Thymus (tissue), 11 donors: ENCODE results near the gene TRMT10C. TPM values are rescaled to one million over a fixed set of nuclear protein-coding genes. Genes with fewer than 3 reads are reported as not detected.

Experiments
- DNase-seq, 9 donors: peaks; one replicate each; pipeline ENCODE4 v3.0.0-alpha.2; 2013; ENCODE audit warnings: low spot score in 9 of 9, low read depth in 6 of 9, missing footprints in 1 of 9
- H3K27ac ChIP-seq, 2 donors: one replicate each; pipeline ENCODE4 v1.5.1; 2013; ENCODE audit warnings: control low read depth in 1 of 2, low read depth in 1 of 2, low read length in 1 of 2, mild to moderate bottlenecking in 1 of 2, moderate library complexity in 1 of 2
- H3K27me3 ChIP-seq, 2 donors: one replicate each; pipeline ENCODE4 v1.5.1; 2013; ENCODE audit warnings: low read length in 1 of 2; ENCODE audit not compliant: control insufficient read depth in 2 of 2, insufficient read depth in 1 of 2
- H3K36me3 ChIP-seq, 2 donors: one replicate each; pipeline ENCODE4 v1.5.1; 2013; ENCODE audit warnings: low read length in 1 of 2, mild to moderate bottlenecking in 1 of 2, moderate library complexity in 1 of 2; ENCODE audit not compliant: control insufficient read depth in 2 of 2, insufficient read depth in 2 of 2
- H3K4me1 ChIP-seq, 2 donors: one replicate each; pipeline ENCODE4 v1.5.1; 2013; ENCODE audit warnings: low read length in 2 of 2; ENCODE audit not compliant: control insufficient read depth in 2 of 2, insufficient read depth in 2 of 2
- H3K4me3 ChIP-seq, 2 donors: one replicate each; pipeline ENCODE4 v1.5.1; 2013; ENCODE audit warnings: low read length in 2 of 2, control low read depth in 1 of 2, mild to moderate bottlenecking in 1 of 2
- H3K9me3 ChIP-seq, 2 donors: one replicate each; pipeline ENCODE4 v1.5.1; 2013; ENCODE audit warnings: low read length in 1 of 2, mild to moderate bottlenecking in 1 of 2; ENCODE audit not compliant: control insufficient read depth in 2 of 2, insufficient read depth in 1 of 2
- WGBS: extraction: QIAGEN DNeasy Blood & Tissue Kit; methylation state at CpG from one replicate; pipeline ENCODE4 v1.1.7; 2013; 5-methylcytosine and 5-hydroxymethylcytosine counted together
- polyA plus RNA-seq: library from polyadenylated mRNA; stranded (reverse); fragments of 200-250 nt; gene quantifications from one replicate; pipeline ENCODE4 v1.2.3, GENCODE V29; 2013
- total RNA-seq: library from RNA; stranded (reverse); fragments of 120-200 nt; gene quantifications from one replicate; pipeline ENCODE4 v1.2.4, GENCODE V29; 2013
- donor health status: healthy.

The TRMT10C gene
- total and polyA plus RNA-seq, 2 donors: 28.7 to 28.9 TPM

DNA sequence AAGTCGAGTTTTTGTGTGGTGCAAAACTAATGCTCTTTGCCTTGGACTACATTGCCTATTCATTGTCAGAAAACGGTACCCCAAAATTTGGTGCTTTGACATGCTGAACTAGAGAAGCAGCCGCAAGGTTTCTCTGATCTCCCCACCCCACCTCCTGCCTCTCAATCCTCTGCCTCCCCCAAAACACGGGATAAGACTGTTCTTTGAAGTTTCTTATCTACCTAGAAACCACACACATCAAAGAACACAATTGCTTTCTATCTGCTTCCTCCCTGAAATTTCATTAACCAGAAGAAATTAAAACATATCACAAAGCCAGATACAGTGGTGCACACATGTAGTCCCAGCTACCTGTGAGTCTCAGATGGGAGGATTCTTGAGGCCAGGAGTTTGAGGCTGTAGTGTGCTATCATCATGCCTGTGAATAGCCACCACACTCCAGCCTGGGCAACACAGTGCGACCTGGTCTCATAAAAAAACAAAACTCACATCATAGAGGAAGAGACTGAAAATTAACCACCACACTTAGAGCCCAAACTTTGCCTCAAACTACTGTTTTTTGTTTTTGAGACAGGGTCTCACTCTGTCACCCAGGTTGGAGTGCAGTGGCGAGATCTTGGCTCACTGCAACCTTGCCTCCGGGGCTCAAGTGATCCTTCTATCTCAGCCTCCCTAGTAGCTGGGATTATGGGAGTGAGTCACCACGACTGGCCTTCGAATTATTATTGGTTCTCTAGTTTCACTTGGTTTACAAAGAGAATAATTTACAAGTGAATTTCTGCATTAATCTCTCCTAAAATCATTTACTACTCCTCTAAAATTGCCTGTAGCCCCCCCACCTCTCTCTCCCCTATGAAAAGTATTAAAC lies 9.6 kb downstream of the TRMT10C start:
- no peak overlapping the region for H3K4me3 ChIP-seq
- no peaks in the 10 kb centered on the region for H3K27me3 ChIP-seq
- 57% methylated on average over 9 of the region's 9 CpGs for WGBS
- no peak overlapping the region for H3K27ac ChIP-seq
- H3K36me3 ChIP-seq: peaks cover 4 to 13% of the 10 kb centered on the region in 2 donors
- H3K9me3 ChIP-seq: no peaks in the 10 kb centered on the region
- H3K4me1 ChIP-seq: peaks cover 8 to 12% of the 10 kb centered on the region in 2 donors
- DNase-seq: peak in 6 of 9 donors; percentile 4 to 70 (median 36)

GRCh38 chr3:101573449-101574387 lies 12.1 kb downstream of the TRMT10C start, which contains the start of gene PCNP:
TSS of gene PCNP (plus strand) at chr3:101574180. CDS start at chr3:101574216, 36 bp downstream.
- no peaks in the 10 kb centered on the region for H3K9me3 ChIP-seq
- peaks cover 8 to 12% of the 10 kb centered on the region in 2 donors for H3K4me1 ChIP-seq
- peaks cover 0 to 10% of the 10 kb centered on the region in 2 donors for H3K36me3 ChIP-seq
- 3% methylated on average over 47 of the region's 47 CpGs for WGBS
- peak within 1 kb of the TSS; percentile 95 to 96 for H3K27ac ChIP-seq
- peak within 1 kb of the TSS; percentile 76 to 87 for H3K4me3 ChIP-seq
- DNase-seq: peak; percentile 98 to 100 (median 99)
- no peaks in the 10 kb centered on the region for H3K27me3 ChIP-seq

GRCh38 chr3:101574388-101575112 lies 12.9 kb downstream of the TRMT10C start:
- no peaks in the 10 kb centered on the region for H3K9me3 ChIP-seq
- H3K36me3 ChIP-seq: peaks cover under 1 to 12% of the 10 kb centered on the region in 2 donors
- no peaks in the 10 kb centered on the region for H3K27me3 ChIP-seq
- under 1% methylated on average over 41 of the region's 41 CpGs for WGBS
- H3K4me3 ChIP-seq: peak overlapping the region; percentile 76 to 87
- DNase-seq: peak in 3 of 9 donors; percentile 30 to 32 (median 31)
- peak overlapping the region; percentile 95 to 96 for H3K27ac ChIP-seq
- peaks cover 8 to 12% of the 10 kb centered on the region in 2 donors for H3K4me1 ChIP-seq

- Histone ChIP-seq H3K4me1 (peaks cover 4 to 5% of the 10 kb centered on the region in 2 donors), H3K36me3 (peaks cover 4 to 19% of the 10 kb centered on the region in 2 donors), H3K27me3 (no peaks in the 10 kb centered on the region), H3K4me3 (no peak overlapping the region), H3K9me3 (no peaks in the 10 kb centered on the region), H3K27ac (no peak overlapping the region)
- WGBS: 99% methylated on average over 6 of the region's 6 CpGs
- DNase-seq: no peak
Measured at GRCh38 chr3:101577286-101577685, 15.6 kb downstream of the TRMT10C start.

DNA sequence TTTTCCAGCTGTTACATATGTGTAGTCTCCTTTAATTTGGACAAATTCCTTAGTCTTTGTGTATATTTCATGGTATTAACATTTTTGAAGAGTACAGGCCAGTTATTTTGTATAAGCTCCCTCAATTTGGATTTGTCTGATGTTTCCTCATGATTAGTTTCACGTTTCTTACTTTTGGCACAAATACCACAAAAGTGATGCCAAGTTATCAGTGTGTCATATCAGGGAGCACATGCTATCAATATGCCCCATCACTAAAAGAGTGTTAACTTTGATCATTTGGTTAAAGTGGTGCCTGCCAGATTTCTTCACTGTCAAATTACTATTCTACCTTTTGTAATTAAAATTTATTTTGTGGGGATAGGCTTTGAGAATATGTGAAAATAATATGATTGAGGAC lies 26.9 kb downstream of the TRMT10C start:
- Histone ChIP-seq H3K4me3 (no peak overlapping the region), H3K27ac (no peak overlapping the region), H3K4me1 (no peaks in the 10 kb centered on the region), H3K9me3 (no peaks in the 10 kb centered on the region), H3K27me3 (no peaks in the 10 kb centered on the region), H3K36me3 (peaks cover 9 to 55% of the 10 kb centered on the region in 2 donors)
- WGBS: 83% methylated on average over 1 of the region's 1 CpG
- no peak for DNase-seq

DNA sequence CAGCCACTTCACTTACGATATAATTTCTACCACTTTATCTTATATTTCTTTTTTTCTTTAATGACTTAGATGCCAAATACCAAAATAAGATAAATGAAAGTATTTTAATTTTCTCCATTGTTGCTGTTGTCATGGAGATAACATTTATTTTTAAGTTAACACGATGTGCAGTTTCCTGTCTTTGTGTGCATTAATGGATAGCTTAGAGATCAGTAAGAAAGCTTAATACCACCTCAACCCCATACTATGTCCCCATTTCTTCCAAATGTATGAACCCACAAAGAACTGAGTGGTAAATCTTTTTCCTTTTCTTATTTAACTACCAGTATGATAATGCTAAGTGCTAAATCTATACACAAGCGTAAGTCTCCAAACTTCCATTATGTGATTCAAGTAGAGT lies 29.4 kb downstream of the TRMT10C start:
- WGBS: 78% methylated on average over 3 of the region's 3 CpGs
- Histone ChIP-seq H3K9me3 (no peaks in the 10 kb centered on the region), H3K27me3 (no peaks in the 10 kb centered on the region), H3K27ac (no peak overlapping the region), H3K36me3 (peaks cover 9 to 61% of the 10 kb centered on the region in 2 donors), H3K4me1 (no peaks in the 10 kb centered on the region), H3K4me3 (no peak overlapping the region)
- no peak for DNase-seq

DNA sequence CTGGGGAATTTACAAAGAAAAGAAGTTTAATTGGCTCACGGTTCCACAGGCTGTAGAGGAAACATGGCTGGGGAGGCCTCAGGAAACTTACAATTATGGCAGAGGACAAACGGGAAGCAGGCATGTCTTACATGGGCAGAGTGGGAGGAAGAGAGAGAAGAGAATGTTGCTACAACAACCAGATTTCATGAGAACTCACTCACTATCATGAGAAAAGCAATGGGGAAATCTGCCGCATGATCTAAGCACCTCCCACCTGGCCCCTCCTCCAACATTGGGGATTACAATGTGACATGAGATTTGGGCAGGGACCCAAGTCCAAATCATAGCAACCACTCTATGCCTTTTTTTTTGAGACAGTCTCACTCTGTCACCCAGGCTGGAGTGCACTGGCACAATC lies 41.1 kb downstream of the TRMT10C start:
- H3K9me3 ChIP-seq: peaks cover 0 to 8% of the 10 kb centered on the region in 2 donors
- H3K27ac ChIP-seq: no peak overlapping the region
- H3K4me3 ChIP-seq: no peak overlapping the region
- no peaks in the 10 kb centered on the region for H3K4me1 ChIP-seq
- no peaks in the 10 kb centered on the region for H3K27me3 ChIP-seq
- no peaks in the 10 kb centered on the region for H3K36me3 ChIP-seq
- 97% methylated on average over 3 of the region's 3 CpGs for WGBS
- no peak for DNase-seq

DNA sequence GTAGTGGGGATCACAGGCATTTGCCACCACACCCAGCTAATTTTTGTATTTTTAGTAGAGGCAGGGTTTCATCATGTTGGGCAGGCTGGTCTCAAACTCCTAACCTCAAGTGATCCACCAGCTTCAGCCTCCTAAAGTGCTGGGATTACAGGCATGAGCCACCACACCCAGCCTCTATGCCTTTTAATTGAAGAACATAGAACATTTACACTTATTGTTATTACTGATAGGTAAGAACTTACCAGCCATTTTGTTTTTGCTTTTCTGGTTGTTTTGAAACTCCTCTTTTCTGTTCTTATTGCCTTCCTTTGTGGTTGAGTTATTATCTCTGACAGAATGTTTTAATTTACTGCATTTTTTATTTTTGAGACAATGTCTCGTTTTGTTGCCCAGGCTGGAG lies 41.5 kb downstream of the TRMT10C start:
- 100% methylated on average over 1 of the region's 1 CpG for WGBS
- H3K4me1 ChIP-seq: no peaks in the 10 kb centered on the region
- H3K9me3 ChIP-seq: peaks cover 0 to 8% of the 10 kb centered on the region in 2 donors
- no peak for DNase-seq
- H3K36me3 ChIP-seq: no peaks in the 10 kb centered on the region
- no peak overlapping the region for H3K4me3 ChIP-seq
- H3K27ac ChIP-seq: no peak overlapping the region
- H3K27me3 ChIP-seq: no peaks in the 10 kb centered on the region
